Measurements from ENCODE around the gene CHTF18.

Gene CHTF18

DNA sequence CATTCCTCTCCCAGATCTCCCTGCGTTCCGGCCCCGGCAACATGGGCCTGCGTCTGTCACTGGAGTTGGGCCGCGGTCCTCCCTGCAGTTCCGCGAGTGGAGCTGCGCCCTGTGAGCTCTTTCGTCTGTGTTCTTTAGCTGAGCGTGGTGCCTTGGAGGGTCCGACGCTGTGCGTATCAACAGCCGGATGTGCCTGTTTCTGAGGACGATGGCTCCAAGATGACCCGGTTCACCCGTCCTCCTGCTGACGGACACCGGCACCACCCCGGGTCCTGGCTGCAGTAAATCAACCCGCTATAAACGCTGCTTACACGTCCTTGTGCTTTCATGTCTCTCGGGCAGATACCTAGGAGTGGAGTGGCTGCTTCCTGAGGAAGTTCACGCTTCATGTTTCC lies 56.9 kb downstream of the CHTF18 start:
- H3K27me3 ChIP-seq (ENCODE audit: insufficient read depth, low read length, poor library complexity, severe bottlenecking): no peaks in the 10 kb centered on the region

DNA sequence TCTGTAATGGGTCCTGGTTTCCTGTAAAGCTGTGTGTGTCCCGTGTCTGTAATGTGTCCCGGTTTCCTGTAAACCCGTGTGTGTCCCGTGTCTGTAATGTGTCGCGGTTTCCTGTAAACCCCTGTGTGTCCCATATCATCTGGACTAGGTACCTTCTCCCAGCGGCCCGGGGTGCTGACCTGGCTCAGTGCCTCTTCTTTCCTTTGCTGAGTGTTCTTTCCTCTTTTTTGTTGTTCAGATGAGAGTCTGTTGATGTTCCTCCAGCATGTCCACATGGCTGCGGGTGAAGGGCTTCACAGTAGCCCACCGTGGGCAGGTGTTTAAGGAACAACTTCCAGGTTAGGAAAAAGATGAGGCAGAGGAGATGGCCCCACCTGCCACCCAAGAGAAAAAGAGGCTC lies 58.7 kb downstream of the CHTF18 start:
- Histone ChIP-seq H3K4me3 (ENCODE audit: low read length, poor library complexity, severe bottlenecking) (no peak overlapping the region), H2AFZ (ENCODE audit: low read length) (no peak overlapping the region), H4K20me1 (ENCODE audit: insufficient read depth, low read length, poor library complexity, severe bottlenecking) (no peaks in the 10 kb centered on the region), H3K27me3 (ENCODE audit: insufficient read depth, low read length, poor library complexity, severe bottlenecking) (no peaks in the 10 kb centered on the region), H3K9me2 (replicated peaks; ENCODE audit: low read depth, low read length) (no peaks in the 10 kb centered on the region), H3K36me3 (ENCODE audit: insufficient read depth, low read length) (no peaks in the 10 kb centered on the region), H3K9ac (ENCODE audit: low read depth, low read length, poor library complexity, severe bottlenecking) (no peak overlapping the region), H3K9me3 (ENCODE audit: insufficient read depth, low read depth, low read length) (no peaks in the 10 kb centered on the region; the same call in 1 of the 2 replicates), H3F3A (ENCODE audit: low read depth) (no peaks in the 10 kb centered on the region), H3K4me2 (ENCODE audit: low read depth, low read length, poor library complexity, severe bottlenecking) (no peak overlapping the region), H3K4me1 (ENCODE audit: insufficient read depth, low read length, poor library complexity, severe bottlenecking) (no peaks in the 10 kb centered on the region), H3K79me2 (ENCODE audit: insufficient read depth, low read length) (no peaks in the 10 kb centered on the region)
- TF ChIP-seq, protein P1, sequence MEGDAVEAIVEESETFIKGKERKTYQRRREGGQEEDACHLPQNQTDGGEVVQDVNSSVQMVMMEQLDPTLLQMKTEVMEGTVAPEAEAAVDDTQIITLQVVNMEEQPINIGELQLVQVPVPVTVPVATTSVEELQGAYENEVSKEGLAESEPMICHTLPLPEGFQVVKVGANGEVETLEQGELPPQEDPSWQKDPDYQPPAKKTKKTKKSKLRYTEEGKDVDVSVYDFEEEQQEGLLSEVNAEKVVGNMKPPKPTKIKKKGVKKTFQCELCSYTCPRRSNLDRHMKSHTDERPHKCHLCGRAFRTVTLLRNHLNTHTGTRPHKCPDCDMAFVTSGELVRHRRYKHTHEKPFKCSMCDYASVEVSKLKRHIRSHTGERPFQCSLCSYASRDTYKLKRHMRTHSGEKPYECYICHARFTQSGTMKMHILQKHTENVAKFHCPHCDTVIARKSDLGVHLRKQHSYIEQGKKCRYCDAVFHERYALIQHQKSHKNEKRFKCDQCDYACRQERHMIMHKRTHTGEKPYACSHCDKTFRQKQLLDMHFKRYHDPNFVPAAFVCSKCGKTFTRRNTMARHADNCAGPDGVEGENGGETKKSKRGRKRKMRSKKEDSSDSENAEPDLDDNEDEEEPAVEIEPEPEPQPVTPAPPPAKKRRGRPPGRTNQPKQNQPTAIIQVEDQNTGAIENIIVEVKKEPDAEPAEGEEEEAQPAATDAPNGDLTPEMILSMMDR (conservative IDR thresholded peaks at IDR 0.05; ENCODE audit: low read length): no peak
- no peak for TF ChIP-seq EZH2phosphoT487 (IDR thresholded peaks at IDR 0.05; ENCODE audit: borderline replicate concordance)

More for the DNA sequence above, 56.9 kb downstream of the CHTF18 start:
- Histone ChIP-seq H3F3A (ENCODE audit: low read depth) (no peaks in the 10 kb centered on the region), H3K9me3 (ENCODE audit: insufficient read depth, low read depth, low read length) (no peaks in the 10 kb centered on the region; the same call in 1 of the 2 replicates), H2AFZ (ENCODE audit: low read length) (no peak overlapping the region), H3K4me1 (ENCODE audit: insufficient read depth, low read length, poor library complexity, severe bottlenecking) (no peaks in the 10 kb centered on the region), H3K79me2 (ENCODE audit: insufficient read depth, low read length) (no peaks in the 10 kb centered on the region), H3K4me2 (ENCODE audit: low read depth, low read length, poor library complexity, severe bottlenecking) (no peak overlapping the region), H3K9me2 (replicated peaks; ENCODE audit: low read depth, low read length) (no peaks in the 10 kb centered on the region), H3K36me3 (ENCODE audit: insufficient read depth, low read length) (no peaks in the 10 kb centered on the region), H3K4me3 (ENCODE audit: low read length, poor library complexity, severe bottlenecking) (no peak overlapping the region), H3K9ac (ENCODE audit: low read depth, low read length, poor library complexity, severe bottlenecking) (no peak overlapping the region), H4K20me1 (ENCODE audit: insufficient read depth, low read length, poor library complexity, severe bottlenecking) (no peaks in the 10 kb centered on the region)
- TF ChIP-seq EZH2phosphoT487 (IDR thresholded peaks at IDR 0.05; ENCODE audit: borderline replicate concordance): no peak
- TF ChIP-seq, protein P1 (conservative IDR thresholded peaks at IDR 0.05; ENCODE audit: low read length): no peak

Data from Loucy (cell line).